Gastroesophageal sphincter (tissue), 4 donors: Measurements from ENCODE around the gene ZNF182. TPM values are rescaled to one million over a fixed set of nuclear protein-coding genes. Genes with fewer than 3 reads are reported as not detected.
"Not testable (repeated sequence)": the region's sequence is repeated elsewhere in the genome, so short reads cannot be mapped to it uniquely, and the experiment has no call there.

Source experiments
- ATAC-seq: fragments of 150-250 bp; one replicate; pipeline ENCODE4 v1.9.1; 2016; ENCODE audit warnings: mild to moderate bottlenecking, moderate library complexity
- H3K27ac ChIP-seq, 4 donors: fragments of 200-600 bp; sonication (generic) in 3 of 4; 1 replicate in 3 of 4; 2 replicates in 1 of 4; pipeline ENCODE4 v1.5.1; 2016 to 2019
- H3K27me3 ChIP-seq: fragments of 200-600 bp; sonication (generic); one replicate; pipeline ENCODE4 v1.5.1; 2019
- H3K36me3 ChIP-seq, 2 donors: fragments of 200-600 bp; sonication (generic); one replicate each; pipeline ENCODE4 v1.5.1; 2019; ENCODE audit warnings: control low read depth in 1 of 2
- H3K4me1 ChIP-seq, 3 donors: fragments of 200-600 bp; sonication (generic); 1 replicate in 2 of 3; 2 replicates in 1 of 3; pipeline ENCODE4 v1.5.1; 2016 to 2019; ENCODE audit warnings: control low read depth in 2 of 3
- H3K4me3 ChIP-seq, 2 donors: fragments of 200-600 bp; sonication (generic); one replicate each; pipeline ENCODE4 v1.5.1; 2019; ENCODE audit warnings: mild to moderate bottlenecking in 1 of 2, moderate library complexity in 1 of 2
- H3K9me3 ChIP-seq, 3 donors: fragments of 200-600 bp; sonication (generic); one replicate each; pipeline ENCODE4 v1.5.1; 2017 to 2019; ENCODE audit warnings: control low read depth in 2 of 3
- EP300 ChIP-seq: sonication (generic); formaldehyde crosslinking; IDR thresholded peaks from one replicate; pipeline ENCODE4 v1.6.1; 2017; ENCODE audit warnings: antibody characterized with exemption, mild to moderate bottlenecking
- POLR2A ChIP-seq, 2 donors: fragments of 450-650 bp; IDR thresholded peaks; one replicate each; pipeline ENCODE4 v1.6.1; 2017; ENCODE audit warnings: antibody characterized with exemption in 2 of 2, mild to moderate bottlenecking in 2 of 2, moderate library complexity in 1 of 2
- POLR2AphosphoS5 ChIP-seq: sonication (generic); formaldehyde crosslinking; IDR thresholded peaks from one replicate; pipeline ENCODE4 v1.6.1; 2017; ENCODE audit warnings: antibody characterized with exemption
- WGBS, 2 donors: methylation state at CpG; one replicate each; pipeline ENCODE4 v1.1.5; 2018; ENCODE audit warnings: low coverage in 1 of 2; 5-methylcytosine and 5-hydroxymethylcytosine counted together
- total RNA-seq, 4 donors: library from RNA; depleted of rRNA; stranded (reverse); fragments of >200 nt; gene quantifications; one replicate each; pipeline ENCODE4 v1.1.0, GENCODE V29; 2016
- TF ChIP-seq, protein P1 (sequence below), 4 experiments: fragments of 200-600 bp in 2 of 4; fragments of 450-650 bp in 2 of 4; sonication (generic) in 1 of 4; IDR thresholded peaks; one replicate each; pipeline ENCODE4 v1.5.1; 2017 to 2019; ENCODE audit warnings: antibody characterized with exemption in 4 of 4, mild to moderate bottlenecking in 2 of 4, moderate library complexity in 2 of 4

The ZNF182 gene
- total RNA-seq, 4 donors from 2014 or later = 2.8 to 5.8 (median 3.8) TPM

GRCh38 chrX:48030237-48030636 lies 26.4 kb upstream of the ZNF182 start:
- no peaks in the 10 kb centered on the region for H3K36me3 ChIP-seq
- H3K27ac ChIP-seq = no peak overlapping the region
- no peak overlapping the region for H3K4me3 ChIP-seq
- WGBS, 2 donors = 88% methylated on average over 3 of the region's 10 CpGs; no CpG with 5 or more reads in 1 of the 2 donors
- TF ChIP-seq POLR2A (IDR thresholded peaks at IDR 0.05) = no peak
- TF ChIP-seq, protein P1, sequence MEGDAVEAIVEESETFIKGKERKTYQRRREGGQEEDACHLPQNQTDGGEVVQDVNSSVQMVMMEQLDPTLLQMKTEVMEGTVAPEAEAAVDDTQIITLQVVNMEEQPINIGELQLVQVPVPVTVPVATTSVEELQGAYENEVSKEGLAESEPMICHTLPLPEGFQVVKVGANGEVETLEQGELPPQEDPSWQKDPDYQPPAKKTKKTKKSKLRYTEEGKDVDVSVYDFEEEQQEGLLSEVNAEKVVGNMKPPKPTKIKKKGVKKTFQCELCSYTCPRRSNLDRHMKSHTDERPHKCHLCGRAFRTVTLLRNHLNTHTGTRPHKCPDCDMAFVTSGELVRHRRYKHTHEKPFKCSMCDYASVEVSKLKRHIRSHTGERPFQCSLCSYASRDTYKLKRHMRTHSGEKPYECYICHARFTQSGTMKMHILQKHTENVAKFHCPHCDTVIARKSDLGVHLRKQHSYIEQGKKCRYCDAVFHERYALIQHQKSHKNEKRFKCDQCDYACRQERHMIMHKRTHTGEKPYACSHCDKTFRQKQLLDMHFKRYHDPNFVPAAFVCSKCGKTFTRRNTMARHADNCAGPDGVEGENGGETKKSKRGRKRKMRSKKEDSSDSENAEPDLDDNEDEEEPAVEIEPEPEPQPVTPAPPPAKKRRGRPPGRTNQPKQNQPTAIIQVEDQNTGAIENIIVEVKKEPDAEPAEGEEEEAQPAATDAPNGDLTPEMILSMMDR (IDR thresholded peaks at IDR 0.05) = no peak
- no peak for TF ChIP-seq EP300
- TF ChIP-seq POLR2AphosphoS5 = no peak
- H3K27me3 ChIP-seq = no peaks in the 10 kb centered on the region
- no peaks in the 10 kb centered on the region for H3K9me3 ChIP-seq
- peaks cover 0 to 13% (median 0%) of the 10 kb centered on the region in 3 donors for H3K4me1 ChIP-seq
- no peak for ATAC-seq

DNA sequence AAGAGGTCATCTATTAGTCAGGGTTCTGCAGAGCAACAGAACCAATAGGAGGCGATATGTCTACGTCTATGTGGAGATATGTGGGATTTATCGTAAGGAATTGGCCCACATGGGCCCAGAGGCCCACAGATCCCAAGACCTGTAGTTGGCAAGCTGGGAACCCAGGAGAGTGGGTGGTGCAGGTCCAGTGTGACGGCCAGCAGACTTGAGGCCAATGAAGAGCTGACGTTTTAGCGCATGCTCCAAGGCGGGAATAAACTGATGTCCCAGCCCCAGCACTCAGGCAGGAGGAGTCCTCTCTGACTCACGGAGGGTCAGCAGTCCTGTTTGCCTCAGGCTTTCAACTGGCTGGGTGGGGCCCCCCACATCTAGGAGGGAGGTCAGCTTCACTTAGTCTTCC lies 24.3 kb upstream of the ZNF182 start:
- TF ChIP-seq POLR2A (IDR thresholded peaks at IDR 0.05) (no peak), POLR2AphosphoS5 (no peak), EP300 (no peak)
- TF ChIP-seq, protein P1 (IDR thresholded peaks at IDR 0.05) = no peak
- Histone ChIP-seq H3K27ac (no peak overlapping the region), H3K9me3 (no peaks in the 10 kb centered on the region), H3K27me3 (no peaks in the 10 kb centered on the region), H3K4me3 (no peak overlapping the region), H3K36me3 (no peaks in the 10 kb centered on the region), H3K4me1 (peaks cover 0 to 14% (median 0%) of the 10 kb centered on the region in 3 donors)
- no peak for ATAC-seq
- WGBS, 2 donors = 95% methylated on average over 3 of the region's 8 CpGs; no CpG with 5 or more reads in 1 of the 2 donors

DNA sequence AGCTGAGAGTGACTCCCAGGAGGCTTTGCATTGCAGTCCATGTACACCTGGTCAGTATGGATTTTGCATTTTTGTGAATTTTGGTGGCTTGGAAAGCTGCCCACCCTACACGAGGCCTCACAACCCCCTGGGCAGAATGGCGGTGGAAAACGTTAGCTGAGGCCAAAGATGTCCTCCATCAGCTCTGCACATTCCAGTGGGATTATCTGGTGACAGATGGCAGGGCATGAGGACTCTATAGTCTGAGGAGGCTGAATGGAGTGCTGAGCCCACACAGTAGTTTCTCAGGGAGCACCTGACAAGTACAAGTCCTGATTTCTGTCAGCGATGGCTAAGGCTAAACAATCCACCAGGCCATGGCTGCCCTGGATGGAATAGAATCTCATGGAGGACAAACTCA lies 23.8 kb upstream of the ZNF182 start:
- ATAC-seq, H3K27ac ChIP-seq, H3K9me3 ChIP-seq, H3K36me3 ChIP-seq, H3K4me3 ChIP-seq, H3K27me3 ChIP-seq: not testable (repeated sequence)
- H3K4me1 ChIP-seq = peaks cover 0 to 14% (median 0%) of the 10 kb centered on the region in 3 donors
- no CpG with 5 or more reads among the region's 4 CpGs for WGBS, 2 donors

DNA sequence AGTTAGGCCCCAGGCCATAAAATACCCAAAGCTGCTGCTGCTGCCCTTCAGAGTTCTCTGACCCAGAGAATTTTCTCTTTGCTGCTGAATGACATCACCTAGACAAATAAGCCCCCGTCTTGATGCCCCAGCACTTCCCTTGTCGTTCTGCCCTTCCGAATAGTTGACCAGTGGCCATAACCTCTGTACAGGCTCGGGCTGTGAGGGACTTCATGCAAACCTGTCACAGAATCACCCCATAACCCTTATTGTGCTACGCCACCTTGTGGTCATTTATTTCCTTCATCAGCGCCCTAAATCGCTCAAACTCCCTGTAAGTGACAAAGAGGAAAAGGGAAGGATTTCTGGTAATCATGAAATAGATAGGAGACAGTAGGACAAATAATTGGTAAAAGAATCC lies 21.8 kb upstream of the ZNF182 start:
- ATAC-seq = peak; percentile 23
- Histone ChIP-seq H3K9me3 (no peaks in the 10 kb centered on the region), H3K4me3 (no peak overlapping the region), H3K27me3 (no peaks in the 10 kb centered on the region), H3K36me3 (no peaks in the 10 kb centered on the region), H3K27ac (no peak overlapping the region), H3K4me1 (peaks cover 0 to 14% (median 0%) of the 10 kb centered on the region in 3 donors)
- TF ChIP-seq EP300 = no peak
- TF ChIP-seq, protein P1 (IDR thresholded peaks at IDR 0.05) = peak; percentile 32 to 66 (median 52)
- 17 to 25% methylated on average over 1 to 6 of the region's 7 CpGs for WGBS, 2 donors

DNA sequence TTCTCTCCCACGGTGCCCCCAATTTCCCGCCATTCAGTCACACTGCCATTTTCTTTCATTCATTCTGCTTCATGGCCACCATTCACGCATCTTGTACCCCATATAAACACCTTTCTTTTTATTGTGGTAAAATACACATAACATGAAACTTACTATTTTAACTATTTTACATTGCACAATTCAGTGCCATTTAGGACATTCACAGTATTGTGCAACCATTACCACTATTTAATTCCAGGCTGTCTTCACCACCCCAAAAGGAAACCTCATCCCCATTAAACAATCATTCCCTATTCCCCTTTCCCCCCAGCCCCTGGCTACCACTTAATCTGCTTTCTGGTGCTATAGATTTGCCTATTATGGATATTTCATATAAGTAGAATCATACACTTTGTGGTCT lies 18.9 kb upstream of the ZNF182 start:
- peaks cover 0 to 14% (median 0%) of the 10 kb centered on the region in 3 donors for H3K4me1 ChIP-seq
- H3K27me3 ChIP-seq = no peaks in the 10 kb centered on the region
- no peak overlapping the region for H3K4me3 ChIP-seq
- H3K36me3 ChIP-seq = no peaks in the 10 kb centered on the region
- H3K9me3 ChIP-seq = no peaks in the 10 kb centered on the region
- 73 to 93% methylated on average over 3 of the region's 3 CpGs for WGBS, 2 donors
- ATAC-seq = no peak
- TF ChIP-seq POLR2AphosphoS5 = no peak
- TF ChIP-seq, protein P1 (IDR thresholded peaks at IDR 0.05) = no peak
- TF ChIP-seq POLR2A (IDR thresholded peaks at IDR 0.05) = no peak
- no peak for TF ChIP-seq EP300
- H3K27ac ChIP-seq = no peak overlapping the region
